Neural crest cell (in vitro differentiated cells): ENCODE data around the gene PTPRM. TPM values are rescaled to one million over a fixed set of nuclear protein-coding genes. Genes with fewer than 3 reads are reported as not detected.

Experiments used
- DNase-seq: peaks from one replicate; pipeline ENCODE4 v3.0.0; 2021; ENCODE audit warnings: low read depth, mixed read lengths, low spot score
- H3K27ac Mint-ChIP-seq: one replicate; pipeline ENCODE4 v1.8.0; 2021; ENCODE audit warnings: mild to moderate bottlenecking, mixed read lengths; ENCODE audit not compliant: unreplicated experiment
- H3K27me3 Mint-ChIP-seq: 2 replicates; pipeline ENCODE4 v1.8.0; 2021; ENCODE audit warnings: low read depth, mild to moderate bottlenecking, mixed read lengths
- H3K36me3 Mint-ChIP-seq: 2 replicates; pipeline ENCODE4 v1.8.0; 2021; ENCODE audit warnings: low read depth, mild to moderate bottlenecking, mixed read lengths
- H3K4me1 Mint-ChIP-seq: 2 replicates; pipeline ENCODE4 v1.8.0; 2021; ENCODE audit warnings: mixed read lengths
- H3K4me3 Mint-ChIP-seq: one replicate; pipeline ENCODE4 v1.8.0; 2021; ENCODE audit warnings: mild to moderate bottlenecking, mixed read lengths
- H3K9me3 Mint-ChIP-seq: 2 replicates; pipeline ENCODE4 v1.8.0; 2021; ENCODE audit warnings: mixed read lengths
- CTCF ChIP-seq: fragments of 200-600 bp; sonication (generic); conservative IDR thresholded peaks from 2 replicates; pipeline ENCODE4 v1.5.0; 2021; ENCODE audit warnings: antibody characterized with exemption, mild to moderate bottlenecking
- total RNA-seq: library from RNA; stranded (reverse); gene quantifications from 2 replicates; pipeline ENCODE4 v1.2.1, GENCODE V29; 2021

Gene PTPRM
- total RNA-seq, 1 donor from 2014 or later: 7.7 TPM

- no peak for TF ChIP-seq CTCF
- H3K27me3 Mint-ChIP-seq: no peaks in the 10 kb centered on the region
- DNase-seq: no peak
- no peaks in the 10 kb centered on the region for H3K9me3 Mint-ChIP-seq
- peaks cover 9% of the 10 kb centered on the region for H3K4me1 Mint-ChIP-seq
- H3K27ac Mint-ChIP-seq: no peak overlapping the region
- no peak overlapping the region for H3K4me3 Mint-ChIP-seq
- H3K36me3 Mint-ChIP-seq: no peaks in the 10 kb centered on the region
These were observed 38.6 kb downstream of the PTPRM start for GRCh38 chr18:7605705-7606104.

GRCh38 chr18:7607540-7608173 lies 40.5 kb downstream of the PTPRM start:
- no peak overlapping the region for H3K4me3 Mint-ChIP-seq
- TF ChIP-seq CTCF: no peak
- no peaks in the 10 kb centered on the region for H3K36me3 Mint-ChIP-seq
- H3K9me3 Mint-ChIP-seq: no peaks in the 10 kb centered on the region
- H3K4me1 Mint-ChIP-seq: peaks cover 9% of the 10 kb centered on the region
- DNase-seq: no peak
- H3K27me3 Mint-ChIP-seq: no peaks in the 10 kb centered on the region
- H3K27ac Mint-ChIP-seq: no peak overlapping the region

GRCh38 chr18:7608174-7608550 lies 41.0 kb downstream of the PTPRM start:
- no peaks in the 10 kb centered on the region for H3K27me3 Mint-ChIP-seq
- H3K36me3 Mint-ChIP-seq: no peaks in the 10 kb centered on the region
- no peak overlapping the region for H3K4me3 Mint-ChIP-seq
- no peaks in the 10 kb centered on the region for H3K9me3 Mint-ChIP-seq
- peaks cover 9% of the 10 kb centered on the region for H3K4me1 Mint-ChIP-seq
- DNase-seq: no peak
- no peak overlapping the region for H3K27ac Mint-ChIP-seq
- TF ChIP-seq CTCF: no peak

DNA sequence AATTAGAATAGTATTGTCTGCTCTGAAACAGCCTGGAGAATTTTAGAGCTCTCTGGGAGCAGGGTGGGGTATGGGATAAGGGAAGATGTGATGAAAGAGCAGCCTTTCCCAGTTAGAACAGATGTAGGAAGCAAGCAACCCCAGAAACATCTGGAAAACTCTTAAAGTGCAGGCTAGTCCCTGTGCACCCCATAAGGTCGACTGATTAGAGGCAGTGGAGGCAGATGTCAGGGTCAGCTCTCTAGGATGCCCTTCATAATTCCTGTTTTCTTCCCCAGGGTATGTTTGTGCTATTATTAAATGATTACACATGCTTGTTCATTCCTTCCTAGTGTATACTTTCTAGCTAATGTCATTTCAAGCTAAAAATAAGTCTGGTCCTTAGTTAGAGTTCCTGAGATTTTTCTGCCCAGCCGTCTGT lies 41.7 kb downstream of the PTPRM start:
- DNase-seq: no peak
- Mint-ChIP-seq H3K4me1 (peaks cover 3% of the 10 kb centered on the region), H3K9me3 (no peaks in the 10 kb centered on the region), H3K4me3 (no peak overlapping the region), H3K27ac (no peak overlapping the region), H3K36me3 (no peaks in the 10 kb centered on the region), H3K27me3 (no peaks in the 10 kb centered on the region)
- no peak for TF ChIP-seq CTCF

- Mint-ChIP-seq H3K27me3 (no peaks in the 10 kb centered on the region), H3K27ac (no peak overlapping the region), H3K4me1 (no peaks in the 10 kb centered on the region), H3K9me3 (no peaks in the 10 kb centered on the region), H3K4me3 (no peak overlapping the region), H3K36me3 (no peaks in the 10 kb centered on the region)
- no peak for DNase-seq
- TF ChIP-seq CTCF: no peak
These were observed 42.5 kb downstream of the PTPRM start for GRCh38 chr18:7609617-7610016.
